SJSA1 (cell line): Measurements from ENCODE around the gene MELK. TPM values are rescaled to one million over a fixed set of nuclear protein-coding genes. Genes with fewer than 3 reads are reported as not detected.

Source experiments
- DNase-seq, 2 experiments: peaks; one replicate each; pipeline ENCODE4 v3.0.0-alpha.2; 2015 to 2020; ENCODE audit warnings: low spot score in 2 of 2, low read depth in 1 of 2
- H3K27ac ChIP-seq: fragments of 250-450 bp; sonication (Bioruptor Pico); 2 replicates; pipeline ENCODE4 v1.5.1; 2020; ENCODE audit warnings: mild to moderate bottlenecking, moderate library complexity
- H3K27me3 ChIP-seq: fragments of 250-450 bp; sonication (Bioruptor Pico); replicated peaks from 2 replicates; pipeline ENCODE4 v1.5.1; 2020; ENCODE audit warnings: mild to moderate bottlenecking, moderate library complexity
- H3K36me3 ChIP-seq: fragments of 250-450 bp; sonication (Bioruptor Pico); 2 replicates; pipeline ENCODE4 v1.5.1; 2020; ENCODE audit warnings: mild to moderate bottlenecking
- H3K4me1 ChIP-seq: fragments of 250-450 bp; sonication (Bioruptor Pico); replicated peaks from 2 replicates; pipeline ENCODE4 v1.6.1; 2021; ENCODE audit warnings: mild to moderate bottlenecking
- H3K4me3 ChIP-seq: fragments of 250-450 bp; sonication (Bioruptor Pico); 2 replicates; pipeline ENCODE4 v1.5.1; 2020; ENCODE audit warnings: mild to moderate bottlenecking
- H3K9me3 ChIP-seq: fragments of 250-450 bp; sonication (Bioruptor Pico); replicated peaks from 2 replicates; pipeline ENCODE4 v1.5.1; 2020; ENCODE audit warnings: mild to moderate bottlenecking
- total RNA-seq: library from RNA; depleted of rRNA; stranded (reverse); fragments of >200 nt; shearing (Covaris generic); gene quantifications from 2 replicates; pipeline ENCODE4 v1.2.3, GENCODE V29; 2014

MELK gene
- total RNA-seq, 1 experiment from 2014 or later: 43.9 TPM

- Histone ChIP-seq H3K36me3 (peaks cover 24% of the 10 kb centered on the region), H3K4me1 (peaks cover 16% of the 10 kb centered on the region), H3K27ac (no peak overlapping the region; the same call in 1 of the 2 replicates), H3K9me3 (no peaks in the 10 kb centered on the region), H3K27me3 (no peaks in the 10 kb centered on the region), H3K4me3 (no peak overlapping the region)
- DNase-seq: no peak
Measured at GRCh38 chr9:36665387-36665786, 92.7 kb downstream of the MELK start.

- H3K36me3 ChIP-seq: peaks cover 27% of the 10 kb centered on the region
- no peaks in the 10 kb centered on the region for H3K27me3 ChIP-seq
- H3K27ac ChIP-seq: peak overlapping the region; percentile 87
- H3K4me1 ChIP-seq: peaks cover 16% of the 10 kb centered on the region
- H3K9me3 ChIP-seq: no peaks in the 10 kb centered on the region
- DNase-seq: no peak
- no peak overlapping the region for H3K4me3 ChIP-seq
Measured at GRCh38 chr9:36665921-36666431, 93.3 kb downstream of the MELK start.

GRCh38 chr9:36671561-36671960 is 98.9 kb downstream of the MELK start:
- peaks cover 24% of the 10 kb centered on the region for H3K36me3 ChIP-seq

GRCh38 chr9:36676091-36676490 is 103.4 kb downstream of the MELK start:
- no peak for DNase-seq
- H3K27me3 ChIP-seq: no peaks in the 10 kb centered on the region
- no peak overlapping the region for H3K4me3 ChIP-seq
- no peaks in the 10 kb centered on the region for H3K9me3 ChIP-seq
- H3K27ac ChIP-seq: no peak overlapping the region
- no peaks in the 10 kb centered on the region for H3K4me1 ChIP-seq
- peaks cover 24% of the 10 kb centered on the region for H3K36me3 ChIP-seq

More at GRCh38 chr9:36671561-36671960, 98.9 kb downstream of the MELK start:
- Histone ChIP-seq H3K27ac (no peak overlapping the region), H3K4me1 (peaks cover 7% of the 10 kb centered on the region), H3K27me3 (no peaks in the 10 kb centered on the region), H3K4me3 (no peak overlapping the region), H3K9me3 (no peaks in the 10 kb centered on the region)
- DNase-seq: no peak

DNA sequence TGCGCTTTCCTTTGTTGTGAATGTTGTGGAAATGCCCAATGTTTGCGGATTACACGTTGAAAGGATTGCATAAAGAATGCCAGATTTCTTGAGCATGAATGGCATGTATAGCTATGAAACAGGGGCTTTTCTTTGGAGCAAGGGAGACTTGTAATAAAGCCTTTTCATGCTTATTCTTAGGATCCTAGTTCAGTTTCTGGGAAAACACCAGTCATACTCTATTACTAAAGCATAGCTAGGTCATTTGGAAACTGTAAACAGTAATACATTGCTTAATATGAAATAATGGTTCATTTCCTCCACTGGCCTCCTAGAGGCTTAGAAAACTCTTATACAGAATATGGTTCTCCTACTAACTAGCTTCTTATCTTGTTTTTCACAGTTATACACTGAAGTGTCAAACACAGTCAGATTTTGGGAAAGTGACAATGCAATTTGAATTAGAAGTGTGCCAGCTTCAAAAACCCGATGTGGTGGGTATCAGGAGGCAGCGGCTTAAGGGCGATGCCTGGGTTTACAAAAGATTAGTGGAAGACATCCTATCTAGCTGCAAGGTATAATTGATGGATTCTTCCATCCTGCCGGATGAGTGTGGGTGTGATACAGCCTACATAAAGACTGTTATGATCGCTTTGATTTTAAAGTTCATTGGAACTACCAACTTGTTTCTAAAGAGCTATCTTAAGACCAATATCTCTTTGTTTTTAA is 104.2 kb downstream of the MELK start:
- no peak for DNase-seq
- H3K4me1 ChIP-seq: no peaks in the 10 kb centered on the region
- H3K27me3 ChIP-seq: no peaks in the 10 kb centered on the region
- H3K27ac ChIP-seq: no peak overlapping the region
- H3K36me3 ChIP-seq: peaks cover 24% of the 10 kb centered on the region
- H3K4me3 ChIP-seq: no peak overlapping the region
- no peaks in the 10 kb centered on the region for H3K9me3 ChIP-seq

GRCh38 chr9:36677611-36678010 is 104.9 kb downstream of the MELK start:
- Histone ChIP-seq H3K27me3 (no peaks in the 10 kb centered on the region), H3K36me3 (peaks cover 24% of the 10 kb centered on the region), H3K9me3 (no peaks in the 10 kb centered on the region), H3K4me1 (no peaks in the 10 kb centered on the region), H3K4me3 (no peak overlapping the region), H3K27ac (no peak overlapping the region)
- DNase-seq: no peak

DNA sequence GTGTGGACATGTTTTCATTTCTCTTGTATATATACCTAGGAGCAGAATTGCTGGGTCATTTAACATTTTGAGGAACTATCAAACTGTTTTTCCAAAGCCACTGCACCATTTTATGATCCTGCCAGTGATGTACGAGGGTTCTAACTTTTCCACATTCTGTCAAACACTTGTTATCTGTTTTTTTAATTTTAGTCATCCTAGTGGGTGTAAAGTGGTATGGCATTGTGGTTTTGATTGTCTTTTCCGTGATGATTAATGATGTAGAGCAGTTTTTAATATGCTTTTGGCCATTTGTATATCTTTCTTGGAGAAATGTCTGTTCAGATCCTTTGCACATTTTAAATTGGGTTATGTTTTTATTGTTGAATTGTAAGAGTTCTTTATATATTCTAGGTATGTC is 107.0 kb downstream of the MELK start:
- Histone ChIP-seq H3K27me3 (no peaks in the 10 kb centered on the region), H3K4me3 (no peak overlapping the region), H3K9me3 (no peaks in the 10 kb centered on the region), H3K36me3 (peaks cover 17% of the 10 kb centered on the region), H3K27ac (no peak overlapping the region), H3K4me1 (no peaks in the 10 kb centered on the region)
- DNase-seq: no peak

DNA sequence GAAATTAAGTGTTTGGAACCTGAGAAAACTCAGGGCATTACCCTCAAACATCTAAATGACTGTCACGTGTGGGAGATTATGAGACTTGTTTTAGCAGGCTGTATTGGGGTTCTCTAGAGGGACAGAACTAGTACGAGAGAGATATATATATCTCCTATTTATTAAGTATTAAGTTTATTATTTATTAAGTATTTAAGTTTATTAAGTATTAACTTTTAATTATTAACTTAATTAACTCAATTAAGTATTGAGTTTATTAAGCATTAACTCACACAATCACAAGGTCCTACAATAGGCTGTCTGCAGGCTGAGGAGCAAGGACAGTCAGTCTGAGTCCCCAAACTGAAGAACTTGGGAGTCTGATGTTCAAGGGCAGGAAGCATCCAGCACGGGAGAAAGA is 113.8 kb downstream of the MELK start:
- H3K4me1 ChIP-seq: no peaks in the 10 kb centered on the region
- H3K27ac ChIP-seq: no peak overlapping the region
- no peaks in the 10 kb centered on the region for H3K36me3 ChIP-seq
- H3K4me3 ChIP-seq: no peak overlapping the region
- no peaks in the 10 kb centered on the region for H3K9me3 ChIP-seq
- H3K27me3 ChIP-seq: no peaks in the 10 kb centered on the region
- no peak for DNase-seq

GRCh38 chr9:36690412-36691168 is 117.9 kb downstream of the MELK start:
- H3K4me1 ChIP-seq: no peaks in the 10 kb centered on the region
- no peaks in the 10 kb centered on the region for H3K27me3 ChIP-seq
- H3K9me3 ChIP-seq: no peaks in the 10 kb centered on the region
- no peak overlapping the region for H3K4me3 ChIP-seq
- H3K36me3 ChIP-seq: no peaks in the 10 kb centered on the region
- H3K27ac ChIP-seq: no peak overlapping the region
- no peak for DNase-seq

DNA sequence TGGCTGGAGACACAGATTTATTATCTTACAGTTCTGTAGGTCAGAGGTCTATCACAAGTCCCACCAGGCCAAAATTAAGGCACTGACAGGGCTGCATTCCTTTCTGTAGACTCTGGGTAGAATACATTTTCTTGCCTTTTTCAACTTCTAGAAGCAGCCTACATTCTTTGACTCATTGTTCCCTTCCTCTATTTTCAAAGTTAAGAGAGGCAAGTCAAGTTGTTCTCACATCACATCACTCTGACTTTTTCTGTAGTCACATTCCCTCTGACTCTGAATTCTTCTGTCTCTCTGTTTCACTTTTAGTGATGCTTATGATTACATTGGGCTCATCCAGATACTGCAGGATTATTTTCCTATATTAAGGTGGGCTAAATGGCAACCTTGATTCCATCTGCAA is 119.0 kb downstream of the MELK start:
- Histone ChIP-seq H3K27ac (no peak overlapping the region), H3K4me1 (no peaks in the 10 kb centered on the region), H3K36me3 (no peaks in the 10 kb centered on the region), H3K27me3 (no peaks in the 10 kb centered on the region), H3K9me3 (no peaks in the 10 kb centered on the region), H3K4me3 (no peak overlapping the region)
- no peak for DNase-seq

DNA sequence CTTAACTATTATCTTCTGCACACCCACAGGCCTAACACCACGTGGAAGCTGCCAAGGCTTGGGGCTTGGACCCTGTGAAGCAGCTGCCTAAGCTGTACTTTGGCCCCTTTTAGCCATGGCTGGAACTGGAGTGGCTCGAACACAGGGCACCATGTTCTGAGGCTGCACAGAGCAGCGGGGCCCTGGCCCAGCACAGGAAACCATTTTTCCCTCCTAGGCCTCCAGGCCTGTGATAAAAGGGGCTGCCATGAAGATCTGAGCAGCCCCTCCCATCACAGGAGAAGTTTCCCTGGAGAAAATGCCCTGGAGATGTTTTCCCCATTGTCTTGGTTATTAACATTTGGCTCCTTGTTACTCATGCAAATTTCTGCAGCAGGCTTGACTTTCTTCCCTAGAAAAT is 126.3 kb downstream of the MELK start:
- Histone ChIP-seq H3K9me3 (no peaks in the 10 kb centered on the region), H3K27ac (no peak overlapping the region), H3K4me3 (no peak overlapping the region), H3K27me3 (no peaks in the 10 kb centered on the region), H3K36me3 (no peaks in the 10 kb centered on the region), H3K4me1 (no peaks in the 10 kb centered on the region)
- DNase-seq: no peak

GRCh38 chr9:36704148-36704547 is 131.5 kb downstream of the MELK start:
- DNase-seq: no peak
- no peaks in the 10 kb centered on the region for H3K27me3 ChIP-seq
- H3K36me3 ChIP-seq: no peaks in the 10 kb centered on the region
- no peak overlapping the region for H3K27ac ChIP-seq
- H3K9me3 ChIP-seq: no peaks in the 10 kb centered on the region
- H3K4me1 ChIP-seq: no peaks in the 10 kb centered on the region
- H3K4me3 ChIP-seq: no peak overlapping the region

DNA sequence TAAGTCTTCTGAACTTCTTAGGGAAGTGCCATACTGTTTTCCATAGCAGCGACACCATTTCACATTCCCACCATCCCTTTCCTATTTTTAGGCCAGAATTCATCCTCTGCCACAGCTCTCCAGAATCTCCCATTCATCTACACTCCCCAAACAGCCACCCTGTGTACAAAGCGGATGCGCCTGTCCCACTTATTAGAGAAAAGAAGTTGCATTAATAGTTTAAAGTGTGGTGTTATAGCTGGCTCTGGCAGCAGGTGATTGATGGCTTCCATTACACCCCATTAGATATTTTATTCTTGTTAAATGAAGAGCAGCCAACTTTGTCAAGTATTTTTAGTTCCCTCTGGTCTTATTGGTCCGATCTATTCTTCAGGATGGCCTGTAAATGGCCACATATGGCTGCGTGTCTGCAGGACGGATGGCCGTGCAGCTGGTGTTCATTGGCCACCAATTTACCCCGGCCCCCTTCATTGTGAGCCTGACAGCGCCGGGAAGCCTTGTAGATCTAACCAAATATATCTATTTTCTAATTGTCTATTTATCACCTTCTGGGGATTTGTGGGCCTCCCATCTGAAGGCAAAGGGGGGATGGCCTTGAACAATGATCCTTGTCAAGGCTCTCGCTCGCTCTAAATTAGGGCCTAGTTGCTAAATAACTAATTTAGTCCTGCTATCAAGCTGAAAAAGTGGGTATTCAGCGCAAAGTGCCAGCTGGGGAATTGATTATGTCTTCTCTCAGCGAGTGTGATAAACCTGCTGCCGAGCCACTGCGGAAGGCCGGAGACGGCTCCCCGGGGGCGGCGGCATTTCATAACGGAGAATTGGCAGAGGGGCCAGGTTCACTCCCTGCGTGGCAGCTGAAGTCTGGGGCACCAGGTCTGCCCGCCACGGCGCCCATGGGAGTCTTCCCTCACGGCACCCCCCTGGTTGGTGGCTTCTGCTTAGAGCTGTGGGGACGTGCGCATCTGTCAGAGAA is 141.1 kb downstream of the MELK start:
- no peak overlapping the region for H3K4me3 ChIP-seq
- no peaks in the 10 kb centered on the region for H3K36me3 ChIP-seq
- peaks cover 32% of the 10 kb centered on the region for H3K4me1 ChIP-seq
- no peak overlapping the region for H3K27ac ChIP-seq
- DNase-seq: no peak
- no peaks in the 10 kb centered on the region for H3K9me3 ChIP-seq
- H3K27me3 ChIP-seq: no peaks in the 10 kb centered on the region
